HG03175 (cell line): ENCODE measurements around the gene ITGAD.
"Not testable (repeated sequence)": the region's sequence is repeated elsewhere in the genome, so short reads cannot be mapped to it uniquely, and the experiment has no call there.

Experiments
- ATAC-seq: cut with Tn5 transposase; IDR thresholded peaks from one replicate; pipeline ENCODE4 v1.9.1; 2021; ENCODE audit warnings: mild to moderate bottlenecking, moderate library complexity; ENCODE audit not compliant: unreplicated experiment

The ITGAD gene

GRCh38 chr16:31429314-31429713 lies 36.2 kb downstream of the ITGAD start:
- ATAC-seq, result no peak

- ATAC-seq, result no peak
Observed at GRCh38 chr16:31429796-31430195, 36.7 kb downstream of the ITGAD start.

GRCh38 chr16:31430380-31431052 lies 37.4 kb downstream of the ITGAD start:
- ATAC-seq, result no peak

GRCh38 chr16:31435341-31436220 lies 42.4 kb downstream of the ITGAD start:
- ATAC-seq, result no peak

GRCh38 chr16:31436221-31437045 lies 43.3 kb downstream of the ITGAD start:
- no peak for ATAC-seq

- no peak for ATAC-seq
Observed at GRCh38 chr16:31438414-31438813, 45.3 kb downstream of the ITGAD start.

- ATAC-seq, result not testable (repeated sequence)
Observed at GRCh38 chr16:31439023-31439422, 45.9 kb downstream of the ITGAD start.

GRCh38 chr16:31439519-31439918 lies 46.4 kb downstream of the ITGAD start:
- no peak for ATAC-seq

GRCh38 chr16:31440516-31441184 lies 47.5 kb downstream of the ITGAD start:
- ATAC-seq, result no peak

- no peak for ATAC-seq
Observed at GRCh38 chr16:31441956-31442355, 48.8 kb downstream of the ITGAD start.

GRCh38 chr16:31445931-31446330 lies 52.8 kb downstream of the ITGAD start:
- ATAC-seq, result not testable (repeated sequence)

- ATAC-seq, result no peak
Observed at GRCh38 chr16:31451201-31451600, 58.1 kb downstream of the ITGAD start.

GRCh38 chr16:31451681-31452351 lies 58.7 kb downstream of the ITGAD start:
- no peak for ATAC-seq

GRCh38 chr16:31452631-31453106 lies 59.5 kb downstream of the ITGAD start:
- ATAC-seq, result no peak

GRCh38 chr16:31453255-31454204 lies 60.4 kb downstream of the ITGAD start:
- ATAC-seq, result no peak

- no peak for ATAC-seq
Observed at GRCh38 chr16:31455601-31456314, 62.6 kb downstream of the ITGAD start.

- no peak for ATAC-seq
Observed at GRCh38 chr16:31456988-31457360, 63.8 kb downstream of the ITGAD start.

GRCh38 chr16:31458073-31458843 lies 65.1 kb downstream of the ITGAD start:
- peak; percentile 19 for ATAC-seq
